ENCODE data around the gene MSX1. TPM values are rescaled to one million over a fixed set of nuclear protein-coding genes. Genes with fewer than 3 reads are reported as not detected.

MSX1 gene
- total RNA-seq, 1 donor from 2014 or later, result 50.3 TPM

GRCh38 chr4:4868040-4868757, 8.7 kb downstream of the MSX1 start:
- H3K4me1 Mint-ChIP-seq, result peaks cover 60% of the 10 kb centered on the region
- no peak for DNase-seq (ENCODE audit: low spot score in 2 of 2, unreplicated experiment in 2 of 2)
- no peaks in the 10 kb centered on the region for H3K9me3 Mint-ChIP-seq
- no peak overlapping the region for H3K27ac Mint-ChIP-seq
- TF ChIP-seq CTCF (IDR thresholded peaks at IDR 0.05; ENCODE audit: unreplicated experiment), result no peak
- H3K27me3 Mint-ChIP-seq (ENCODE audit: low read depth), result peaks cover 77% of the 10 kb centered on the region
- peaks cover 13% of the 10 kb centered on the region for H3K36me3 Mint-ChIP-seq
- H3K4me3 Mint-ChIP-seq, result peak overlapping the region; percentile 28

- DNase-seq (ENCODE audit: low spot score in 2 of 2, unreplicated experiment in 2 of 2), result no peak
- Mint-ChIP-seq H3K27me3 (ENCODE audit: low read depth) (peaks cover 82% of the 10 kb centered on the region), H3K4me3 (peak overlapping the region; percentile 28), H3K36me3 (peaks cover 7% of the 10 kb centered on the region), H3K4me1 (peaks cover 63% of the 10 kb centered on the region), H3K9me3 (no peaks in the 10 kb centered on the region), H3K27ac (no peak overlapping the region)
- TF ChIP-seq CTCF (IDR thresholded peaks at IDR 0.05; ENCODE audit: unreplicated experiment), result no peak
Measured at GRCh38 chr4:4868758-4869723, 9.6 kb downstream of the MSX1 start.

GRCh38 chr4:4869731-4870571, 10.5 kb downstream of the MSX1 start:
- Mint-ChIP-seq H3K4me3 (peak overlapping the region; percentile 47), H3K36me3 (no peaks in the 10 kb centered on the region), H3K9me3 (no peaks in the 10 kb centered on the region), H3K27me3 (ENCODE audit: low read depth) (peaks cover 77% of the 10 kb centered on the region), H3K4me1 (peaks cover 59% of the 10 kb centered on the region), H3K27ac (no peak overlapping the region)
- TF ChIP-seq CTCF (IDR thresholded peaks at IDR 0.05; ENCODE audit: unreplicated experiment), result no peak
- peak in 1 of 2 experiments; percentile 49 for DNase-seq (ENCODE audit: low spot score in 2 of 2, unreplicated experiment in 2 of 2)

- TF ChIP-seq CTCF (IDR thresholded peaks at IDR 0.05; ENCODE audit: unreplicated experiment), result no peak
- peaks cover 60% of the 10 kb centered on the region for H3K4me1 Mint-ChIP-seq
- H3K27me3 Mint-ChIP-seq (ENCODE audit: low read depth), result peaks cover 71% of the 10 kb centered on the region
- peak overlapping the region; percentile 47 for H3K4me3 Mint-ChIP-seq
- no peak overlapping the region for H3K27ac Mint-ChIP-seq
- DNase-seq (ENCODE audit: low spot score in 2 of 2, unreplicated experiment in 2 of 2), result no peak
- H3K9me3 Mint-ChIP-seq, result no peaks in the 10 kb centered on the region
- no peaks in the 10 kb centered on the region for H3K36me3 Mint-ChIP-seq
Measured at GRCh38 chr4:4870576-4871241, 11.2 kb downstream of the MSX1 start.

- peaks cover 68% of the 10 kb centered on the region for H3K27me3 Mint-ChIP-seq (ENCODE audit: low read depth)
Measured at GRCh38 chr4:4871242-4871572, 11.7 kb downstream of the MSX1 start.

More at GRCh38 chr4:4871242-4871572, 11.7 kb downstream of the MSX1 start:
- TF ChIP-seq CTCF (IDR thresholded peaks at IDR 0.05; ENCODE audit: unreplicated experiment), result no peak
- Mint-ChIP-seq H3K36me3 (no peaks in the 10 kb centered on the region), H3K9me3 (no peaks in the 10 kb centered on the region), H3K4me1 (peaks cover 58% of the 10 kb centered on the region), H3K27ac (no peak overlapping the region), H3K4me3 (peak overlapping the region; percentile 18)
- DNase-seq (ENCODE audit: low spot score in 2 of 2, unreplicated experiment in 2 of 2), result no peak
